GM19397 (cell line): ENCODE measurements around the gene CENPF.
"Not testable (repeated sequence)": the region's sequence is repeated elsewhere in the genome, so short reads cannot be mapped to it uniquely, and the experiment has no call there.

Experiments used
- ATAC-seq: cut with Tn5 transposase; IDR thresholded peaks from one replicate; pipeline ENCODE4 v1.9.1; 2021; ENCODE audit warnings: mild to moderate bottlenecking, moderate library complexity; ENCODE audit not compliant: unreplicated experiment

Gene CENPF

DNA sequence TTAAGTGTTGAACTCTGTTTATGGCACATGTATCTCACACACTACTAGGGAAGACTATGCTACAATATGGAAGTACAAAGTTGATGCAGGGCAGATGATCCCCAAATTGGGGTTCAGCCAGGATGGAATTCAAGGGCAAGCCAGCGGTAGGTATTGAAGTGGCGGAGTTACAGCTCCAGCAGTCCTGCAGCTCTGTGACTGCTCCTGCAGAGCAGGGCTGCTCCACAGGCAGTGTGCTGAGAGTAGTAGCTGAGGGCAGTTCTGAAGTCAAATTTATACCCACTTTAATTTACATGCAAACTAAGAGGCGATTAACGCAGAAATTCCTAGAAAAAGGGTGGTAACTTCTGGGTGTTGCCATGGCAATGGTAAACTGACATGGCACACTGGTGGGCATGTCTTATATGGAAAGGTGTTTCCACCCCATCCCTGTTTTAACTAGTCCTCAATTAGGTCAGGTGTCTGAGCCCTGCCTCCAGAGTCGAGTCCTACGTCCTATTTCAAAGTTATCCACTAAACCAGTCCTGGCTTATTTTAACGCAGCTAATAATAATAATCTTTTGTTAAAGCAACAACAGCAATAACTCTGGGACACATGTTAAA is 20.6 kb upstream of the CENPF start:
- ATAC-seq = no peak

DNA sequence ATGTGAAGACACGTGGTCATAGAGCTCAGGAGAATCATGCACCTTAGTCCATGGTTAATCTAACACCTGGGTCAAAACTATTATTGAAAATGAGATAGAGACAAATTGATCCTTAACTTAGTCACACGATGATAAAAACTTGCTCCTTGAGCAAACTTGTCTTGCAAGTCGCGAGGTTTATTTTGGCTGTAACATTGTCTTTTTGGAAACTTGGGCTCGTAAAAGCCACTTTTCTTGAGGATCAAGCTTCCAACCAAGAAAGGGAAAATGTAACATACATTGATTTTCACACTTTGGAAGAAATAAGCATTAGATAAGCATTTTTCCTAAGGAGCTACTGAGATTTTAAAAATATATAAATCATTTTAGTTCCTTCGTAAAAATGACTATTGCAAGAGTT is 19.9 kb upstream of the CENPF start:
- ATAC-seq = no peak

DNA sequence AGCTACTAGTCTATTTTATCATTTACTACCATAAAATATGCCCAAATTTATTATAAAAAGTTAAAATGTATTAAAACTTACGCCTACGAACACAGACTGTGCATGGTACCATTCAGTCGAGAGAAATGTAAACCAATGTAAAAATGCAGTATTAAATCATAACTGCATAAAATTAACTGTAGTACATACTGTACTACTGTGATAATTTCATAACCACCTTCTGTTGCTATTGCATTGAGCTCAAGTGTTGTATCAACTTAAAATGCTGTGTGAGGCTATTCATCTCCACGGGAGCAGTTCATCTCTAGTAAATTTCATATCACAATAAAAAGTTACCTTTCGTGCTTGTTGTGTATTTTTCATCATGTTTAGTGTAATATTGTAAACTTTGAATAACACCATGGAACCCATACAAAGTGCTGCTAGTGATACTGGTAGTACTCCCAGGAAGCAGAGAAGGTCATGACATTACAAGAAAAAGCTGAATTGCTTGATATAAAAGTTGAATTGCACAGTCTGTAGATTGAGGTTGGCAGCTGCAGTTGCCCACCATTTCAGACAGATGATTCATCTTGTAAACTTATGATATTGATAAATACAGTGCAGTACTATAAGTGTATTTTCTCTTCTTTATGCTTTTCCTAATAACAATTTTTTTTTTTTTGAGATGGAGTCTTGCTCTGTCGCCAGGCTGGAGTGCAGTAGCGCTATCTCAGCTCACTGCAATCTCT is 19.0 kb upstream of the CENPF start:
- no peak for ATAC-seq

DNA sequence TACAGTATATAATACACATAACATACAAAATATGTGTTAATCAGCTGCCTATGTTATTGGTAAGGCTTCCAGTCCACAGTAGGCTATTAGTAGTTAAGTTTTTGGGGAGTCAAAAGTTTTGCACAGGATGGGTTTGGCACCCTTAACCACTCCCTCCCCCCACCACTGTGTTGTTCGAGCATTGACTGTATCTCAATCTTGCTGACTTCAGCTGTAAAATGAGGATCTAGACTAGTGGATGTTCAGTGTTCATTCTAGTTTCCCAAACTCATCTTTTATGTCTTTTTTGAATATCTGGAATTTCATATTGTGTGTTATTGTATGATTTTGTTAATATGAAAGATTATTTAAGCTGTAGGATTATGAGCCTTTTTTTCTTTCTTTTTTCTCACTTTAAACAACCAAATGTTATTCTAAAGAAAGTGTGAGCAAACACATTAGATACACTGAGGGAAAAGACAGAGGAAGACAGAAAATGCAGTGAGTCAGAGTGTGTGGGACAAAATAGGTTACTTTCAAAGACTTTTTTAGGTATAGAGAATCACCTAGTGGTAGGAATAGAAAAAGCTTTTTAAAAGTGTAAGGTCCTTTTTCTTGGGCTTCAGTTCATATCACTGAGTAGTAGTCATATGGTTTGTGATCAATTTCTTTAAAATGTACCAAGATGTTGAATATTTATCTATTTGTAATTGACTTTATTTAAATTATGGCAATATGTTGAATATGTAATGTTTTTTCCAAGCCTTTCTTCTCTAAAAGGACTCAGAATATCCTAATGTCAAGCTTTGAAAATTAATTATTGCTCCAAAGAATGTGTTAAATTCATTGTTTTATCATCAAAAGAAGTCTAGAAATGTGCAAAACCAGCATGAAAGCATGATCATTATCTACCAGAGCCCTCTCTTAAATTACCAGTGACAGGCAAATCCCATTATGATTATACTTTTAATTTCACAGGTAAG is 17.9 kb upstream of the CENPF start:
- no peak for ATAC-seq

DNA sequence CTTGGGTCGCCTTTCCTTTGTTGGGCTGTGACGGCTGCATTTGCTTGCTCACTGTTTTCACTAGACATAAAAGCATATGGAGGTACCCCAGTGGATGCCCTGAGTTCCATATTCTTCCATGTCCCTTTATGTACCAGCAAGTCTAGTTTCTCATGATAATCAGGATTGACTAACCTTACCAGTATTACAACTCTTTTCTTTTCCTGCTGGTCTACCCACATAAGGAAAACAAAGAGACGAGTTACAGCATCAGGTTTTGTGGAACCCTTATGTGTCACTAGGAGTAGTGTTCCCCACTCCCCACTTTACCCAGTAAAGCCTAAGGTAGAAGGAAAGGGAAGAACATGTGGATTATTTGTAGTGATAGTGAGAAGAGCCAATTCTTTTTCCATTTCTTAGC is 16.4 kb upstream of the CENPF start:
- ATAC-seq = no peak

DNA sequence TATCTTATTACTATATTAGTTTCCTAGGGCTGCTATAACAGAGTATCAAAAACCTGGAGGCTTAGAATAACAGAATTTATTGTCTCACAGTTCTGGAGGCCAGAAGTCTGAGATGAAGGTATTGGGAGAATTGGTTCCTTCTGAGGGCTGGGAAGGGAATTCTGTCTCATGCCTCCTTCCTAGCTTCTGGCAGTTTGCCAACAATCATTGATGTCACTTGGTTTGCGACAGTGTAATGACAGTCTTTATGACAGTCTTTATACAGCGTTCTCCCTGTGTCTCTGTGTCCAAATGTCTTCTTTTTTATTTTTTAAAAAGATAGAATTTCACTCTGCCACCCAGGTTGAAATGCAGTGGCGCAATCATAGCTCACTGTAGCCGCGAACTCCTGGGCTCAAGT is 15.8 kb upstream of the CENPF start:
- ATAC-seq = no peak

DNA sequence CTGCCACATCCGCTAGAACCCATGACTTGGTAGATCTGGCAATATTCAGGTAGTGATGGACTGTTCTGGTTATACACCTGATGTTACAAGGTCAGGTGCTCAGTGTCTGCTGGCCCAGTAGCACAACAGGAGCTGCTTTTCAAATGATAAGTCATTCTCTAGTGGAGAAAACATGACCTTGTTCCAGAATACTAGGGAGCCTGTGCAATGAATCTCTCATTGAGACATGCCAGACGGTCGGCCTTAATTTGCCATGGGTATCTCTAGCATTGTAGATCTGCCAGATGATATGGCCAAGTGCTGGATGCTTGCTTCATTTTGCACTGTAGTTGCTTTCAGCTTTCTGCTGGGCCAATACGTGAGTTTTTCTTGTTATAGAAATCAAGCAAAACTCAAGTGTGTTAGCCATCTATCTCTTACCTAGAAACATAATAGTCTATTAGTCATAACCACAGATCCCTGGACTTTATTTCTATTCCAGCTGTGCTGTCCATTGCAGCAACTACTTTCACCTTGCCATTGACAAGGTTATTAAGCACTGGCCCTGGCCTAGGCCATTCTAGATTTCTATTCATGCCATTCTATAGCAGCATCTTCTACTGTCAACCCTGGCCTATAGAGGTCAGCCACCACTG is 13.9 kb upstream of the CENPF start:
- ATAC-seq = no peak

DNA sequence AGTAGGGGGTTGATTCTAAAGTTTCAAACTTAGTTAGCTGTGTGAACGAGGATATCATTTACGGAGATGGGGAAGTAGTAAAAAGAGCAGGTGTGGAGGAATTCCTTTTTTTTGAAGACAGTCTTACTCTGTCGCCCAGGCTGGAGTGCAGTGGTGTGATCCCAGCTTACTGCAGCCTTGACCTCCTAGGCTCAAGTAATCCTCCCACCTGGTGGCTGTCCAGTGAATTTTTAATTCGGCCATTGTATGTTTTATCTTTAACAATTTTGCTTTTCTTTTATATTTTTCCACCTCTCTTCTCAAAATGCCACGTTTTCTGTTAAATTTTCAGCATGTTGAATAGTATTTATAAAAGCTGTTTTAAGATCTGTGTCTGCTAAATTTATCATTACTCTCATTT is 12.3 kb upstream of the CENPF start:
- no peak for ATAC-seq

DNA sequence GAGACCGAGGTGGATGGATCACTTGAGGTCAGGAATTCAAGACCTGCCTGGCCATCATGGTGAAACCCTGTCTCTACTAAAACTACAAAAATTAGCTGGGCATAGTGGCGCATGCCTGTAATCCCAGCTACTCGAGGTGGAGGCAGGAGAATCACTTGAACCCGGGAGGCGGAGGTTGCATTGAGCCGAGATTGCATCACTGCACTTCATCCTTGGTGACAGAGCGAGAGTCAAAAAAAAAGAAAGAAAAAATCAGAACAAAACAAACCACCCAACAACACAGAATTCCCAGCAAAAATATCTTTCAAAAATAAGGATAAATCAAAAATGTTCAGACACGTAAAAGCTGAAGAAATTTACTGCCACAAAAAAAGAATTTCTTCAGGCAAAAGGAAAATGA is 11.1 kb upstream of the CENPF start:
- ATAC-seq = not testable (repeated sequence)

DNA sequence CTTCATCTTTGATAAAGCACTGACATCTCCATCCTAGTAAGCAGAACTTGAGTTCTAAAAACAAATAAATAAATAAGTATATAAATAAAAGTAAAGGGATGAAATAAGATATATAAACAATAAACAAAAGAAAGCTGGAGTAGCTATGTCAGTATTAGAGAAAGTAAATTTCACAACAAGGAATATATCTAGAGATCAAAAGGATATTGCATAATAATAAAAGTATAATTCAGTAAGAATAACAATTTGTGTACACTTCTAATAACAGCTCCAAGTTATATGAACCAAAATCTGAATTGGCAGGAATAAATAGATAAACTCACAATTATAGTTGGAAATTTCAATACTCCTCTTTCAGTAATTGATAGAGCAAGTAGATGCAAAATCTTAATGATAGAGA is 9.8 kb upstream of the CENPF start:
- no peak for ATAC-seq

DNA sequence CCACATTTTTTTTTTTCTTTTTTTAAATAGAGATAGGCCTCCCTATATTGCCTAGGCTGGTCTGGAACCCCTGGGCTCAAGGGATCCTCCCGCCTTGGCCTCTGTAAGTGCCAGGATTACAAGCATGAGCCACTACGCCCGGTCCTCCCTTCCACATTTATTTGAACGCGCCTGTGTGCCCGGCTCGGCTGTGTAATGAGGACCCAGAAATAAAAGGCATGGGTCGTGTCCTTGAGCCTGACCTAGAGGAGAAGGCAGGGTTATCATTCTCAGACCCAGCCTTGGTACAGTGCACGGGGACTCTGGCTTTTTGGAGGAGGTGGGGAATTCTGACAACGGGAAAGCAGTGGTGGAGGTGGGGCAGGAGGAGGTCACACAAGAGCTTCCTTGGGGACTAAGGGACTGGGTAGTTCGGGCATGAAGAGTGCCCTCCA is 841 bp downstream of the CENPF start:
- ATAC-seq = no peak

DNA sequence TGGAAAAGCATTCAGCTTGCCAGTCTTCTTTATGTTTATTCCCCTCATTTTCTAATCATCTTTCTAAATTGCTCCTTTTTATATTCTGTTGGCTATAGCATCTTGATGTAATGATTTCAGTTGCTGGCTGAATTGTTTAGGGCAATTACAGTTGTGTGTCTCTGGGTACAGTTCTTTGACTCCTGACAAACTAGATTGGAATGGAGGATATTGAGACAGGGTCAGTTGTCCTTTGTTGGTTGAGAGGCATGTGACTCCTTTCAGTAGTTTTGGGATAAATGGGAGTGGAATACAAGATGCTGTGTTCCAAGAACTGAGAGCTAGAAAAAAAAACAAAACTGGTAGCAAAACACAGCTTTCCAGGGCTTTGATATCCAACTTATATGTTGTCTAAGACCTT is 1.5 kb downstream of the CENPF start:
- no peak for ATAC-seq

DNA sequence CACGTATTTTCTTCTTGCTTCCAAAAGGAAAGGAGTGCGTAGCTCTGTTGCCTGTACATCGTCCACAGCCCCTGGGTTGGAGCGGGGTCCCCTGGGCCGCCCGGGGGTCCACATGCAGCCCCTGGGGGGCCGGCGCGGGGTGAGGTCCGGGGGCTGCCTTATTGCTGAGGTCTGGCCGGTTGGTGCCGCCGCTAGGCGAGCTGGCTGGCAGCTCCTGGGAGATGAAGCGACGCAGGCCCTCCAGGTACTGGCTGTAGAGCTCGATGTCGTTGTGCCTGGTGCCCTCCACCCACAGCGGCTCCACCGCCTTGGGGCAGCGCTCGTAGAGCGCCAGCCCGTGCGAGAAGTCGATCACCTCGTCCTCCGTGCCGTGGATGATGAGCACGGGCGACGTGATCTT is 2.5 kb downstream of the CENPF start:
- not testable (repeated sequence) for ATAC-seq

DNA sequence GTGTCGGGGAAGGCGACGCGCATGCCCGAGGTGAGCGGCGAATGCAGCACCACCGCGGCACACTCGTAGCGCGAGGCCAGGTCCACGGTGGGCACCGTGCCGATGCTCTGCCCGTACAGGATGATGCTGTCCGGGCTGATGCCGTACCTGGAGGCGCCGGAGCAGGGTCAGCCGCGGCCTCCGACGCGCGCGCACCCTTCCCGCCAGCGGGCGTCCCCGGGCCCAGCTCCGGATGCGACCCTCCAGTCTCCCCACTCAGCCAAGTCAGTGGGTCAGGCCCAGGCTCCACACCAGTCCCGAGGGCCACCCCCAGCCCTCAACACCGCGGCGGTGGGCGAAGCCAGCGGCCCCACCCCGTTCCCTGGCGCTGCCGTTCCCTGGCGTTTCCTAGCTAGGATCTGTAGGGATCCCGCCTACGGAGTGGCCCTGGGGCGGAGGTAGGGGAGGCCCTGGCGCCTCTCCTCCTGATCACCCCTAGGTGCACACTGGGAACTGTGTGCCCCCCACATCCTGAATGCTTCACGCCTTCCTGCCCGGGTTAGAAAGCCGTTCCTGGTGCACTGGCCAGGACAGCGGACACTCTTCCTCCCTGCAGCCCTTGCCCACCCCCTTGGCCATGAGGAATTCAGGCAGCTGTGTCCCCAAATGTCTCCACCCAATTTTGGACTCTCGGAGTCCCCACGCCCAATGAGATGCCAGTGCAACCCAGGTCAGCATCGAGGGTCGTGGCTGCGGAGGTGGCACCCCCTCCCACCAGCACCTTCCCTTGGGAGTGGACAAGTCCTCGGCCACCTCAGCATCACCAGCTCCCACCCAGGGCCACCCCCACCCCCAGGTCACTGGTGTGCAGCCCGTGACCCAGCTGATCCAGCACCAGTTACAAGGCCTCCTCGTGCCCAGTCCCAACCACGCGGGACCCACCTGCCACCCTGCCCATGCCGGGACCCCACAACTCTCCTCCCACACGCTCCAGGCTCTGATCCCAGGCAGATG is 3.2 kb downstream of the CENPF start:
- ATAC-seq = not testable (repeated sequence)

DNA sequence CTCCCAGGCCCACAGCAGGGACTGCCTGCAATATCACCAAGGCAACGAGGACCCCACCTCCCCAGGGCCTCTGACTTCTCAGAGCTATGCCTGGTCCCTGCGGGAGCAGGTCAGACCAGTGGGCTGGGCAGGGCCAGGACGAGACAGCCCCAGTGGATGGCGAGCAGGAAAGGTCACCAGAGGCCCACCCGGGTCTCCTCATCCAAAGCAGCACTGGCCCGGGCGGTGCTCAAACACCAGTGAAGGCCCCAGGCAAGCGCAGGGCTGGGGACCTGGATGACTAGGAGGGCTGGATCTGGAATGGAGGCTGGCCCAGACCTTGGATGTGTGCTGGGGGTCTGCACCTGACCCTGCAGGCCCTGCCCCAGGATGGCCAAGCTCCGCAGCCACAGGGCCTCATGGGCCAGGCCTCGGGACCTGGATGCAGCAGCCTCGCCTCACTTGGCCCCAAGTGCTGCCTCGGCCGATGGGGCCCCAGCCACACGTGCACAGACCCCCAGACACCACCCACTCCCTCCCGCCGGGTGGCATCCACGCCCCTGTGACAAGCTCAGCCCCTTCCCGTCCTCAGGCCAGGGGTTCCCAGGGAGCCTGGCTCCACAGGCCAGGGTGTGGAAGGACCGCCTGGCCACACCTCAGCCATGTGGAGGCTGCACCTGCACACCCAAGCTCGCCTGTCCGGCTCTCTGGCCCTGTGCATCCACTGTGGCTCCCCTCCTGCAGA is 4.7 kb downstream of the CENPF start:
- ATAC-seq = not testable (repeated sequence)

DNA sequence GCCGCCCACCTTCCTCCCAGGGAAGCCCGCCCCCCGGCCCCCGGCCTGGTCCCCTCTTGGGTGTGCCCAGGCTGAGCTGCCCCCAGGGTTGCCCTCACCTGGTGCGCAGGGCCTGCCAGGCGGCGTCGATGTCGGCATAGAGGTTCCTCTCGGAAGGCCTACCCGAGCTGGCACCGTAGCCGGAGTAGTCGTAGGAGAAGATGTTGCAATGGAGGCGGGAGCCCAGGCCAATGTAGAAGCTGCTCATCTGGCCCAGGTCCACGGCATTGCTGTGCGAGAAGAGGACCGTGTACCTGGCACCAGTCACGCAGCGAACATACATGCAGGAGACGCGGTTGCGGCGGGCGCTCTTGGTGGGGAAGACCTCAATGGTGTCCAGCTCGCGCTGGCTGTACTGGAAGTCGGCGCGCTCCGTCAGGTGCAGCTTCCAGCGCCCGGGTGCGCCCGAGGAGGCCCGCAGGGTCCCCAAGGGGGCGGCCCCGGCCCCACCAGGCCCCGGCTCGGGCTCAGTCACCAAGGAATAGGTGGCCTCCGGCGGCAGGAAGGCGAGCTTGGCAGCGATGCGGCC is 5.3 kb downstream of the CENPF start:
- not testable (repeated sequence) for ATAC-seq

DNA sequence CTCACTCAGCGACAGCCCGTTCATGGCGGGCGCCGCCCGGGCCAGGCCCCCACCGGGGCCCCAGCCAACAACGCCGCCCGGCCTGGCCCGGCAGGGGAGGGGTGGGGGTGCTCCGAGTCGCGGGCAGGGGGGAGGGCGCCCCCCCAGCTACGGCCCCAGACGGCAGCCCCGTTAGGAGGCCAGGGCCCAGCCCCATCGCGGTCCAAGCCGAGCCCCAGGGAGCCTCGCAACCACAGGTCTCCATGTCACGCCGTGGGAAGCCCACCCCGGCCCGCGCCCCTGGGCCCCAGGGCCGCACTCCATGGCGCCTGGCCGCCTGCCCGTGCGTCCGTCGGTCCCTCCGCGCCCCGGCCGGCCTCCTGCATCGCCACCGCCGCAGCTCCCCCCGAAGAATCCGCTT is 5.8 kb downstream of the CENPF start:
- ATAC-seq = not testable (repeated sequence)

DNA sequence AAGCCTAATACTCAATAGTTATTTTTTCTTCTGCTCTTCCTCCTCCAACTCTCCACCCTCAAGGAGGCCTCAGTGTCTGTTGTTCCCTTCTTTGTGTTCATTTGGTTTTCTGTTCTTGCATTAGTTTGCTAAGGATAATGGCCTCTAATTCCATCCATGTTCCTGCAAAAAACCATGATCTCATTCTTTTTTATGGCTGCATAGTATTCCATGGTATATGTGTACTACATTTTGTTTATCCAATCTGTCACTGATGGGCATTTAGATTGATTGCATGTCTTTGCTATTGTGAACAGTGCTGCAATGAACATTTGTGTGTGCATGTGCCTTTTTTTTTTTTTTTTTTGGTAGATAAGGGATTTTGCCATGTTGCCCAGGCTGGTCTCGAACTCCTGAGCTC is 6.7 kb downstream of the CENPF start:
- ATAC-seq = no peak

DNA sequence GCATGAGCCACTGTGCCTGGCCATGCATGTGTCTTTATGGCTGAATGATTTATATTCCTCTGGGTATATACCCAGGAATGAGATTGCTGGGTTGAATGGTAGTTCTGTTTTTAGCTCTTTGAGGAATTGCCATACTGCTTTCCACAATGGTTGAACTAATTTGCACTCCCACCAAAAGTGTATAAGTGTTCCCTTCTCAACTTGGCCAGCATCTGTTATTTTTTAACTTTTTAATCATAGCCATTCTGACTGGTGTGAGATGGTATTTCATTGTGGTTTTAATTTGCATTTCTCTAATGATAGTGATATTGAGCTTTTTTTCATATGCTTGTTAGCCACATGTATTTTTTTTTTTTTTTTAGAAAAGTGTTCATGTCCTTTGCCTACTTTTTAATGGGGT is 7.1 kb downstream of the CENPF start:
- peak; percentile 64 for ATAC-seq
